ENCODE data around the gene KIF5A.
A peak's percentile ranks its signal among the peaks of the same experiment; 100 is the strongest.

Gene KIF5A

DNA sequence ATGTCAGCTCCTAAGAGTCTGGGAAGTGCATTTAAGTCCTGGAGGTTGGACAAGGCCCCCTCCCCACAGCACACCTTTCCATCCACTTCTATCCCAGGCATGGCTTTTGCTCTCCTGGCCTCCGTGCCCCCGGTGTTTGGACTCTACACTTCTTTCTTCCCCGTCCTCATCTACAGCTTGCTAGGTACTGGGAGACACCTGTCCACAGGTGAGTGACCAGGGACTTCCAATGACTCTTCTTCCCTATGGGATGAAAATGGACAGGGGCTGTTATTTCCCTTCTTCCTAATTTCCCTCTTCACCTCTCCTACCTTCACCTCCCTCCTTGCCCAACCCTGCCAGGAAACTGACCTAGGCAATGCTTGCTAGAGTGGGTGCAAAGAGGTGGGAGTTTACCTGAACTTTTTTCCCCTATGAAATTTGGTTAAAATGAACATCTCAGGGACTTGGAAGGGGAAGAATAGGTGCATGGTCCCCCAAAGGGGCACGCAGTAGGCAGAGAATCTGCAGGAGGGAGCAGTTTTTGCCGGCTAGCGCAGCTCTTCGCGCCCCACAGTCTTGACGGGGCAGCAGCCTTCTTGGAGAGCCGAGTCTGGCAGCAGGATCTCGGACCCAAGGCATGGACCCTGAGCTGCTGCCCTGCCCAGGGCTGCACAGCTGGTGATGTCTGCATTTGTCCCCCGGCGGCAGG, 70.5 kb downstream of the KIF5A start:
- no peak for DNase-seq (ENCODE audit: low read depth in 2 of 2)

DNA sequence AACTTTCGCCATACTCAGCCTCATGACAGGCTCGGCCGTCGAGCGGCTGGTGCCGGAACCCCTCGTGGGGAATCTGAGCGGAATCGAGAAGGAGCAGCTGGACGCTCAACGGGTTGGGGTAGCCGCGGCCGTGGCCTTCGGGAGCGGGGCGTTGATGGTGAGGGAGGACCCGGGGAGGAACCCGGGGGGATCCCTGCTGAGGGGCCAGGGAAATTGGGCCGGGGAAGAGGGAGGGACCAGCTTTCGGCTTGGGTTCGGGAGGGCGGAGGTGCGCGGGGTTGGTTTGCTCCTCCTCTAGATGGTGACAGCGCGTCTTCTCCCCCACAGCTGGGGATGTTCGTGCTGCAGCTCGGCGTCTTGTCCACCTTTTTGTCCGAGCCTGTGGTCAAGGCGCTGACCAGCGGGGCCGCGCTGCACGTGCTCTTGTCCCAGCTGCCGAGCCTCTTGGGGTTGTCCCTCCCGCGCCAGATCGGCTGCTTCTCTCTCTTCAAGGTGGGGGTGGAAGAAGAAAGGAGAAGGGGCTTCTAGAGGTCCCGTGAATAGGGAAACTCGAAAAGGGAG, 71.2 kb downstream of the KIF5A start:
- no peak for DNase-seq (ENCODE audit: low read depth in 2 of 2)

DNA sequence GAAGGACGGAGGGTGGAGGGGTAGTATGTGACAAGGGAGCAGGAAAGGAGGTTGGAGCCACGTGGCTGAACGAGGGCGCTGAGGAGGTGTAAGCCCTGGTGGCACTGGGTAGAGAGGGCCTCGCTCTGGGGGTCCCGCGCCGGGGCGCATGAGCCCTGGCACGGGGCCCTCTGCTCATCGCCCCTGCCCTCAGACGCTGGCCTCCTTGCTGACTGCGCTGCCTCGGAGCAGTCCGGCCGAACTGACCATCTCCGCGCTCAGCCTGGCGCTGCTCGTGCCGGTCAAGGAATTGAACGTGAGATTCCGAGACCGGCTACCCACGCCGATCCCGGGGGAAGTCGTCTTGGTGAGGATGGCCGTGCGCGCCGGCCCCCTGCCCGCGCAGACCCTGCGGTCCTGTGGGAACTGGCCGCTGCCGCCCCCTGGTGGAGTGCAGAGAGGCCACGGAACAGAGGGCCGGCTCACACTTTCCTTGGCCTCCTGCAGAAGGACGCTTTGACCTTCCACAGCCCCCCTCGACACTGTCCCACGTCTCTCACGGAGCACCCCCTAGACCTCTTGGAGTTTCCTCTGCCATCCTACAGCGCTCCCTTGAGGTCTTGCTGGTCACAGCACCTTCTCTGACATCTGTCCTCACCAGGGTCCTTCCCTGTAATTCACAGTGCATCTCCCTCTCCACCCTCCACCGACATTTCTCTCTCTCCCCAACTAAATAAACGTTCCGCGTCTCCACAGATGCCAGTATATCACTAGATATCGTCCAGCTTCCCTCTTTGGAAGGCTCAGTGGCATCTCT, 71.9 kb downstream of the KIF5A start:
- peak; percentile 49 to 59 for DNase-seq (ENCODE audit: low read depth in 2 of 2)

GRCh38 chr12:57622293-57623245, 72.7 kb downstream of the KIF5A start:
- no peak for DNase-seq (ENCODE audit: low read depth in 2 of 2)

GRCh38 chr12:57623385-57623784, 73.5 kb downstream of the KIF5A start:
- DNase-seq (ENCODE audit: low read depth in 2 of 2) = no peak

- no peak for DNase-seq (ENCODE audit: low read depth in 2 of 2)
Observed at GRCh38 chr12:57623811-57624390, 74.1 kb downstream of the KIF5A start.

GRCh38 chr12:57624441-57625220, 74.8 kb downstream of the KIF5A start:
- DNase-seq (ENCODE audit: low read depth in 2 of 2) = no peak

DNA sequence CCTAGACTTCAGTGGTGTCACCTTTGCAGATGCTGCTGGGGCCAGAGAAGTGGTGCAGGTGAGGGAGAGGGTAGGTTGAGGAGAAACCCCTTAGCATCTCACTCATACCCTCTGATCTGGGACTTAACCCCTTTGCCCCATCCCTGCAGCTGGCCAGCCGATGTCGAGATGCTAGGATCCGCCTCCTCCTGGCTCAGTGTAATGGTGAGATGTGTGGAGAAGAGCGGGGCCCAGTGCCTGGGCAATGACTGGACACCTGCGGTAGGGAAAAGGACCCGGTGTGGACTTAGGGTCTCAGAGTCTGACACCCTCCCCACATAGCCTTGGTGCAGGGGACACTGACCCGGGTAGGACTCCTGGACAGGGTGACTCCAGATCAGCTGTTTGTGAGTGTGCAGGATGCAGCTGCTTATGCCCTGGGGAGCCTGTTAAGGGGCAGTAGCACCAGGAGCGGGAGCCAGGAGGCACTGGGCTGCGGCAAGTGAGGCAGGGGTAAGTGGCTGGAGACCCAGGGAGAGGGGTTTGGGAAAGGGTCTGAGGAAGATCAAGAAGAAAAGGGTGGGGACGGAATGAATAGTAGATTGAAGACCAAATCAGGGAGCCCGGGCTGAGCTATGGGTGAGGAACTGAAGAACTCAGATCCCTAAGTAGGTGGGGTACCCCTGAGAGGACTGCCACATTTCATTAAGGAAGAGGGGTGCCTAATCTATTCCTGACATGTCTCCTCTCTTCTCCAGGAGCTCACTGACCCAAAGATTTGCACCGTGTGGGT, 75.6 kb downstream of the KIF5A start:
- DNase-seq (ENCODE audit: low read depth in 2 of 2) = no peak

GRCh38 chr12:57626111-57626920, 76.5 kb downstream of the KIF5A start:
- no peak for DNase-seq (ENCODE audit: low read depth in 2 of 2)

GRCh38 chr12:57626921-57627445, 77.1 kb downstream of the KIF5A start:
- DNase-seq (ENCODE audit: low read depth in 2 of 2) = no peak

DNA sequence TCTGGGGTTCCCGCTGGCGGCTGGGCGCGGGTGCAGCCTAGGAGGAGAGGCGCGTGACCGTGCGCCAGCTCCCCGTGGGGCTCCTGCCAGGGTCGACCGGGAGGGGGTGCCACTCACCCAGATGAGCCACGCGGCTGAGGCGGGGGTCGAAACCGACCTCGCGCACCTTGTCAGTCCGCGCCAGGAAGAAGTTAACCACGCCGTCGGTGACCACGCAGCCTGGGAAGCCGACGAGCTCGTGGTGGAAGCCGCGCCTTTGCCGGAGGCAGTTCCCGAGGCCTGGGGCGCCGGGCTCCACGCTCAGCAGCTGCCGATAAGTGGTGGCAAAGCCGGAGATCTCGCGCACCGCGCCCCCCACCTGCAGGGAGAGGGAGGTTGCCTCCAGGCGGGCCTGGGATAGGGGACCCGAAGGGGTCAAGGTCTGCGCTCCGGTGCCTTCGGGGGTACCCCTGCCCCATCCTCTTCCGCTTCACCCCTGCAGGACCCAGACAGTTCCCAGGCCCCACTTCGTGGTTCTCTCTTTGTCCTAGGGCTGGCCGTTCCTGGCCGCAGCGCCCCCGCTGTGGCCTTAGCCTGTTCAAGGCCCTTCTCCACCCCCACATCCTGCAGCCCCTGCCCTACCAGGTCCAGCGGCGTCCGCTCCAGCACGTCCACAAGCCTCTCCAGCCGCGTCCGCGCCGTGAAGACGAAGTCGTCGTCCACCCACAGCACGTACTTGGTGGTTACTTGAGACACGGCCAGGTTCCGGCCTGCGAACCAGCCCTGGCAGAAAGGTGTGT, 77.8 kb downstream of the KIF5A start:
- DNase-seq (ENCODE audit: low read depth in 2 of 2) = no peak

DNA sequence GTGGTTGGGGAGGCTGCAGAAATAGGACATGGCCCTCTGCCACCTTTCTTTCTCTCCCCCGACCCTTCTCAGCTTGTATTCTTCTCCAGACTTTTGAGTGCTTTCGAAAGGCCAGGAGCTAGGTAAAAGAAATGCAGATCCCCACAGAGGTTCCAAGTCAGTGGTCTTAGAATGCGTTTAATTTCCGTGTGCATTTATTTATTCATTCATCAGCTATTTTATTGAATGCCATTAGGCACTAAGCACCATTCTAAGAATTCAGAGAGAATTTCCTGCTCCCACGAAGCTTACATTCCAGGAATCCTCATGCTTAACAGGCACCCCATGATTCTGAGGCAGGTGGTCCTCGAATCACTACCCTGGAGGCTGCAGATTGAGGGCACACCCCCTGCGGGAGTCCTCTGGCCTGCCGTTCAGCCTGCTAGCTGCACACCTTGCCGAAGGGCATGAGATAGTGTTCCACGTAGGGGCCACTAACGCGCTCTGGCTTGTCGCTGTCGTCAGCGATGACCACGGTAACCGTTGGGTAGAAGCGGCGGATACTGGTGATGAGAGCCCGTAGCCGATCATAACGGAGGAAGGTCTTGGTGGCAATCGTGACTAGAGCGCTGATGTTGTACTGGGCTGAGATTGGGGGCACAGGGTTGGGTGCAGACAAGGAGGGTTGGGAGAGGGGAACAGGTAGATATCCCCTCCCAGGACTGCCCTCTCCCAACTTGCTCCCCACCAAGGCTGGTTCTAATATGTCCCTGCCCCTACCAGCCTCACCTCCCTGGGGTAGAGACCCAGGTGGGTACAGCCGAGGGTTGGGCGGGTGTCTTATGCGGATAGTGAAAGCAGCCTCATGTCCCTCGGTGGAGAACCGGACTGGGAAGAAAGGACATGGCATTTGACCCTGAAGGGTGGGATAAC, 78.7 kb downstream of the KIF5A start:
- no peak for DNase-seq (ENCODE audit: low read depth in 2 of 2)

GRCh38 chr12:57629897-57630471, 80.1 kb downstream of the KIF5A start:
- DNase-seq (ENCODE audit: low read depth in 2 of 2) = no peak

- DNase-seq (ENCODE audit: low read depth in 2 of 2) = no peak
Observed at GRCh38 chr12:57630891-57631433, 81.1 kb downstream of the KIF5A start.

DNA sequence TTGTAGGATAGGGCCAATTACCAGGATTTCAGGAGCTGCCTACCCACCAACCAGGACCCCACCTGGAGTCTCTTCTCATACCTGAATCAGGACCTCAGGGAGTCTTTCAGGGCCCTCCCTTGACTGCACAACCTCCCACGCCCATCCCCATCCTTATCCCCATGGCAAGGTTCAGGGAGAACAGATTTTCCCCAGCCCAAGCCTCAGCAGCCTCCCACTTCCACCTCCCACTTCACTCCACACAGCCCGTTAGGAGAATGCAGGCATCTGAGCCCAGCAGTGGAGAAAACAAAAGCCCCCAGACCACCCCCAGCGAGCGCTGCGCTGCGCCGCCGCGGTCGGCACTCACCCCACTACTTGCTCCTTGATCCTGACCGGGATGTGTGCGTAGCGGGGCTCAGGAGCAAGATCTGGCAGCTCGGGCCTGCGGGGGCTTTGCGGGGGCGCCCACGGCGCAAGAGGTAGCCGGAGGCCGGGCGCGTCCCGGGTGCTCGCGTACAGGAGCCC, 81.8 kb downstream of the KIF5A start:
- no peak for DNase-seq (ENCODE audit: low read depth in 2 of 2)

All from stimulated activated CD8-positive, alpha-beta memory T cell treated with anti-CD3 and anti-CD28 coated beads, Interleukin-2, amount 100 ng/mL, for 48 hours (primary cell).